Stimulated activated CD8-positive, alpha-beta memory T cell treated with anti-CD3 and anti-CD28 coated beads, Interleukin-15, amount 100 ng/mL, for 48 hours (primary cell): ENCODE results near the gene PPP1R12A.
"Not testable (repeated sequence)": the region's sequence is repeated elsewhere in the genome, so short reads cannot be mapped to it uniquely, and the experiment has no call there.

Experiments
- DNase-seq, 2 donors: peaks; one replicate each; pipeline ENCODE4 v3.0.0-alpha.2; 2020; ENCODE audit warnings: low read depth in 2 of 2

PPP1R12A gene

DNA sequence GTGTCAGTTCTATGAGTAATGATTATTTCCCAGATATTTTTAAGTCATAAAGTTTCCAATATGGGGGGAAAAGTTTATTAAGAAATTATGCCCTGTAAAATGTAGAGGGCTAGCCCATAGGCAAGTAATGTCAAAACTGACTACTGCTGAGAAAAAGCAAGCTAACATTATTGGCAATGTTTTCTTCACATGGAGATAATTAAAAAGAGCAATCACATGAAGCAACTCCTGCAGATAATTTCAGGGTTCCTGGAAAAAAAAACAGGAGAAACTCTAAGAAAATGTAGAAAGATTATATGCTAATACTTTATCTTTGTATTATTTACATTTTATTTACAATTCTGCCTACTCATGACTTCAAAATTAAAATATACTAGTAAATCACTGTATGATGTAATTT, 39.8 kb downstream of the PPP1R12A start:
- no peak for DNase-seq

DNA sequence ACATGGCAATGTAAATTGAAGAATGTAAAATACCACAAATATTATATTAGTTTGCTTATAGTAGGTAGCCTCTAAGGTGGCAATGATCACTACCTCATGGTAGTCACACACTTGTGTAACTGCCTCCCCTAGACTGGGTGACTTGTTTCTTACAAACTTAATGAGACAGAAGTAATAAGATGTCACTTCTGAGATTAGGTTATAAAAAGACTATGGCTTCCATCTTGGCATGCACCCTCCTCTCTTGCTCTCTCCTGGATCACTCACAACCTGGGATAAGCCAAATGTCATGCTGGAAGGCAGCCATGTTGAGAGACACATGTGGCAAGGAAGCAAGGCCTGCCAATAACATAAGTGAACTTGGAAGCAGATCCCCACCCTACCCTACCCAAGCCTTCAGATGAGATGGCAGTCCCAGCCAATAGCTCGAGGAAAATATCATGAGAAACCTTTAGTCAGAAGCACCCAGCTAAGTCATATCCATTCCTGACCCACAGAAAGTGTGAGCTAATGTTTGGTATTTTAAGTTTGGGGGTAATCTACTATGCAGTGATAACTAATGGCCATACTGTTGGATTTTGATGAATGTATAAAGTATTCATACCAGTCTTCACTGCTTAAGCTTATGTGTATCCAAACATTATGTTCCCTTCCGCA, 43.3 kb downstream of the PPP1R12A start:
- DNase-seq: no peak

- no peak for DNase-seq
Observed at GRCh38 chr12:79887890-79888289, 47.0 kb downstream of the PPP1R12A start.

- DNase-seq: no peak
Observed at GRCh38 chr12:79886917-79887519, 47.9 kb downstream of the PPP1R12A start.

DNA sequence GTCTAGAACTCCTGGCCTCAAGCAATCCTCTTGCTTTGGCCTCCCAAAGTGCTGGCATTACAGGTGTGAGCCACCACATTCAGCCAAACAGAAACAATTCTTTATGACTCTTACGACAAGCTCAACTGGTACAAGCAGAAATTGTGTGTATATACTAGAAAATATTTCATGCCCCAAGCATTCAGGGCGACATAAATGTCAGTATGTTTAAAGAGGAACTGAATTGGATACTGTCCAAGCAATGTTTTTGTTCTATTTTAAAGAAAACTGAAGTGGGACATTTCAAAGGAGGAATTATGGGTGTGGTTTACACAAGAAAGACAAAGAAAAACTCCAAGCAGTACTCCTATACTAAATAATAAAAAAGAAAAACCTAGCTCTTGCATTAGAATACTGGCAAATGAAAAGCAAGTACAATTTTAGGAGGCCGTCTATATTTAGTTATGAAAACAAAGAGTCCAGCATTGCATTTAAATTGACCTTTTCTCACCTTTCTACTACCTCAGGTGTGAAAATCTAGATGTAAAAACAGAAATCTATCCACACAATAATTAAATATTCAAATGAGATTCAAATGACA, 48.9 kb downstream of the PPP1R12A start:
- DNase-seq: no peak

GRCh38 chr12:79884401-79885006, 50.4 kb downstream of the PPP1R12A start:
- no peak for DNase-seq

GRCh38 chr12:79883216-79883615, 51.7 kb downstream of the PPP1R12A start:
- no peak for DNase-seq

- DNase-seq: no peak
Observed at GRCh38 chr12:79881351-79881750, 53.5 kb downstream of the PPP1R12A start.

- not testable (repeated sequence) for DNase-seq
Observed at GRCh38 chr12:79878506-79878905, 56.4 kb downstream of the PPP1R12A start.

DNA sequence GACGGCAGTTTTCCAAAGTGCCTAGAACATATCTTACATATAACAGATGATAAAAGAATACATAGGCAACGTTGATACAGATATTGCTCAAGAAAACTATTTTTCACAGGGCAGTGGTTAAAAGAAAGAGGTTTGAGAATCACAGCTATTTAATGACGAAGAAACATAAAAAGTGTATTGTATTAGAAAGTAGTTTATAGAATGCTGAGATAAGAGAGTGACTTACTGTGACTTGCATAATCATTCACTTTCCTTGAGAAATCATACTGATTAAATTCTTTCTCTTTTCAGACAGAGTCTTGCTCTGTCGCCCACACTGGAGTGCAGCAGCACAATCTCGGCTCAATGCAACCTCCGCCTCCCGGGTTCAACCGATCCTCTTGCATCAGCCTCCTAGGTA, 57.7 kb downstream of the PPP1R12A start:
- DNase-seq: no peak

- no peak for DNase-seq
Observed at GRCh38 chr12:79874665-79875064, 60.2 kb downstream of the PPP1R12A start.

DNA sequence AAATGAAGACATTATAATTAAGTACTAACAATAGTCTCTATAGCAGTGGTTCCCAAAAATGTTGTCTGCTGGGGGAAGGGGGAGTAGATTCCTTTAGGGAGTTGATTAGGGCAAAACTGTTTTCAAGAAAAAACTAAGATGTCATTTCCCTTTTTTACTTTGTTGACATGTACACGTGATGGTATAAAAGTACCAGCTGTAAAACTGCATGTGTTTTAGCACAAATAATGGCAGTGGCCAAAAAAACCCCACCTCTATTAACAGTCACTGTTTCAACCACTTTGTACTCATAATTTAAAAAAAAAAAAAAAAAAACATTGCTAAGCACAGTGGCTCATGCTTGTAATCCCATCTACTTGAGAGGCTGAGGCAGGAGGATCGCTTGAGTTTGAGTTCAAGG, 61.7 kb downstream of the PPP1R12A start:
- no peak for DNase-seq

DNA sequence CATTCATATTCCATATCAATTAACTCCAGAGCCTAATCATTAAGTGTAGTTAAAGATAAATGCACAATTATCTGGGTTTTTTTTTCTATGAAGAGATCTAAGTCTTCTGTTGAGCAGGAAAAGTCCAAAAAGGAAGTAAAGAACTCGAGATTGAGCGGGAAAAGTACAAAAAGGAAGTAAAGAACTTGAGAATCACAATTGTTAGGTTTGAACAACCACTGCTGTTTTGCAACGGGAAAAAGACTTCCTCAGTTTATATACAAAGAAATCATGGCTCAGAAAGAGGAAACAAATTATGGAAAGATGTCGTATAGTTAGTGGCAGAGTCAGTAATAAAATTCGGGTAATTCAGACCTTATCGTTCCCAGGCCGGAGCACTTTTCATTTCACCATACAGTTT, 63.3 kb downstream of the PPP1R12A start:
- DNase-seq: no peak

- DNase-seq: no peak
Observed at GRCh38 chr12:79870916-79871315, 64.0 kb downstream of the PPP1R12A start.

DNA sequence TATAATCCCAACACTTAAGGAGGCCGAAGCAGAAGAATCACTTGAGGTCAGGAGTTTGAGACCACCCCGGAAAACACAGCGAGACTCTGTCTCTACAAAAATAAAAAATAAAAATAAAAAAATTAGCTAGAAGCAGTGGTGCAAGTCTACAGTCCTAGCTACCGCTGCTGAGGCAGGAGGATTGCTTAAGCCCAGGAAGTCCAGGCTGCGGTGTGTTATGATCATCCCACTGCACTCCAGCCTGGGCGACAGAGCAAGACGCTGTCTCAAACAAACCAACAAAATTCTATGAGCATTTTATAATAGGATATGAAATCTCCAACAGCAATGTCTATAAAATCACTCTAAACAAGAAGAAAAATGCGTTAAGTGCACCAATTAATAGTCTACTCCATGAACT, 75.3 kb downstream of the PPP1R12A start:
- DNase-seq: no peak

DNA sequence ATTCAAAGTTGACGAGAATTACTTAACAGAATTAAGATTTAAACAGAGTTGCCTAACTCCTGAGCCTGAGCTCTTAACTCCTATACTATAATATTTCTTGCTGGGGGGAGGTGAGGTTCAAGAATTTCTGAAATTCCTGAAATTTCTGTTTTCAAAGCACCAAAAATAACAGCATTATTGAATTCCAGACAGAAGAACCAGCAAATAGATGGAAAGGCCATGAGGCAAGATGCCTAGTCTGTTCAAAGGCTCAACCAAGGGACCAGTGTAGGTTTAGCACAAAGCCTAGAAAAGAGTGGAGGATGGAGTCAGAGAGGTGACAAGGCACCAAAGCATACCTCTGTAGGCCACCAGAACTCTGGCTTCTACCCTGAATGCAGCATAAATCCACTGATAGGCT, 76.4 kb downstream of the PPP1R12A start:
- no peak for DNase-seq

DNA sequence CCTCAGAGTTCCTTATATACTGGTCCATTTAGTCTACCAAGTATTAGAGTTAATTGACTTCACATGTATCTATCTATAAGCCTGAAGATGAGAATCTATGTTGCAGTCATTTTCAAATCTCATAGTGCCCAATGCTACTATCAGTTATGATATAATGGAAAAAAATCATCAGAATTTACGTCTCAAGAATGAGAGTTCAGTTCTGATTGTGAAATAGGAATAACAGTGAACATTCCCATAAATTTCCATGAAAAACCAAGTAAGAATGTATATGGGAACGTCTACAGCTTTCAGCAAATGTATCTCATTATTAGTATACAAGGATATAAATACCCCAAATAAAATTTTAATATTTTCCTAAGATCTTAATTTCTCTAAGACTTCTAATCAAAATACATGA, 77.2 kb downstream of the PPP1R12A start:
- no peak for DNase-seq

- no peak for DNase-seq
Observed at GRCh38 chr12:79850610-79851299, 84.1 kb downstream of the PPP1R12A start.

GRCh38 chr12:79848339-79848738, 86.6 kb downstream of the PPP1R12A start:
- no peak for DNase-seq

- DNase-seq: no peak
Observed at GRCh38 chr12:79847417-79847816, 87.5 kb downstream of the PPP1R12A start.

GRCh38 chr12:79844693-79845092, 90.2 kb downstream of the PPP1R12A start:
- no peak for DNase-seq

DNA sequence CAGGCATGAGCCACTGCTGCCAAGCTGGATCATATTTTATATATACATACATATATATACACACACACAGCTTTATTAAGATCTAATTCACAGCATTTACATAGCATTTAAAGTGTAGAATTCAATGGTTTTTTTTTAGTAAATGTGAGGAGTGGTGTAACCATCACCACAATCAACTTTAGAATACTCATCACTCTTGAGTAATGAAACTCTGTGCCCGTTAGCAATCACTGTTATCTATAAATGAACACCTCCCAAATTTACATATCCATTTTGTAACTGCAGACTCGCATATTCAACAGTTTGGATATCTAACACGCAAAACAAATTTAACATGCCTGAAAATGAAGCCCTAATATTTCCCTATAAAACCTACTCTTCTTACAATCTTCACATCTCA, 90.9 kb downstream of the PPP1R12A start:
- DNase-seq: no peak
